Measurements from ENCODE around the gene ZFP82.

ZFP82 gene

DNA sequence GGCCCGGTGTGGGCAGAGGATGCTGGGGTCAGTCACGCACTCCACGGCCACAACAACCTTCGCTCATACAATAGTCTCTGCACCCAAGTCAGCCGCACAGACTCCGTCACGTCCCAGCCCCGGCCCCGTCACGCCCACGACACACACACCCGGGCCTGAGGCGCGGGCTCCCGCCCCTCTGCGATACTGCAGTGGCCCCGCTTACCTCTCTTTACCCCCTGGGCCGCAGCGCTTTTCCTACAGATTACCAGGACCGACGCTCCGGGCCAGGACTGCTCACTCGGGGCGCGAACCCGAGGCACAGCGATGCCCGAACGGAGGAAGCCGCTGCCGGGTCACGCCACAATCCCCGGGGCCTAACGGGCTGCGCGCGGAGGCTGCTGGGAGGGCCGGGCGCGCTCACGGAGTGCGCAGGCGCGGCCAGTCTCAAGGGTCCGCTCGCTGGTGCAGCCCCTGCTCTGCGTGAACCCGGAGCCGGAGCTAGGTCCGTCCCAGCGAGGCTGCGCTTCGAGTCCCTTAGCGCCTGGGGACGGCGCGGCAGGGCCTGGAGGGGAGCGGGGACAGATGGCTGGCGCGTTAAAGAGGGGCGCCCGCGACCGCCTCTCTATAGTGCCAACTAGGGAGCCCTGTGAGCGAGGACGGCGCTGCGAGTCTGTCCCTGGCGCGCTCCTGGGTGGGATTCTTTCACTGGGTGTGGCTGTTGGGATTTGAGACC, at the start of gene ZFP82:
Gene ZFP82, minus strand, starts transcription at position 358 of the 715 bp plus-strand sequence. CDS start 8,855 bp downstream, outside the sequence.
- DNase-seq: peak; percentile 45

DNA sequence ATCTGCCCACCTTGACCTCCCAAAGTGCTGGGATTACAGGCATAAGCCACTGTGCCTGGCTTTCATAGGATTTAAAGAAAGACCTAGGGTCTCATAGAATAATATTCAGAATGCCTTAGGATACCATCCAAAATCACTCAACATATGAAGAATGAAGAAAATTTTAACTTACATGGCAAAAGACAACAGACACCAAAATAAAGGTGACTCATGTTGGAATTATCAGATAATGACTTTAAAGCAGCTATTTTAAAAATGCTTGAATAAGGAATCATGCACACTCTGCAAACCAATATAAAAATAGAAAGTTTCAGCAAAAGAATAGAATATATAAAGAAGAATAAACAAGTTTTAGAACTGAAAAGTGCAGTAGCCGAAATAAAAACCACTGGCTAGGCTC, 41.6 kb upstream of the ZFP82 start:
- no peak for DNase-seq

DNA sequence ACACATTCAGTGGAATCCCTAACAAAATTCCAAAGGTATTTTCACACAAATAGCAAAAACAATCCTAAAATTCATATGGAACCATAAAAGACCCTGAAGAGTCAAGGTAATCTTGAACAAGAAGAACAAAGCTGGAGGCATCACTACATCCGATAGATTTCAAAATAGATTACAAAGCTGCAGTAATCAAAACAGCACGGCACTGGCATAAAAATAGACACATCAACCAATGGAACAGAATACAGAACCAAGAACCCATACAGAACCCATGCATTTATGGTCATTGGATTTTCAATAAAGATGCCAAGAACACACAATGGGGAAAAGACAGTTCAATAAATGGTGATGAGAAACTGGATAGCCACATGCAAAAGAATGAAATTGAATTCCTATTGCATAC, 38.4 kb upstream of the ZFP82 start:
- DNase-seq: no peak

DNA sequence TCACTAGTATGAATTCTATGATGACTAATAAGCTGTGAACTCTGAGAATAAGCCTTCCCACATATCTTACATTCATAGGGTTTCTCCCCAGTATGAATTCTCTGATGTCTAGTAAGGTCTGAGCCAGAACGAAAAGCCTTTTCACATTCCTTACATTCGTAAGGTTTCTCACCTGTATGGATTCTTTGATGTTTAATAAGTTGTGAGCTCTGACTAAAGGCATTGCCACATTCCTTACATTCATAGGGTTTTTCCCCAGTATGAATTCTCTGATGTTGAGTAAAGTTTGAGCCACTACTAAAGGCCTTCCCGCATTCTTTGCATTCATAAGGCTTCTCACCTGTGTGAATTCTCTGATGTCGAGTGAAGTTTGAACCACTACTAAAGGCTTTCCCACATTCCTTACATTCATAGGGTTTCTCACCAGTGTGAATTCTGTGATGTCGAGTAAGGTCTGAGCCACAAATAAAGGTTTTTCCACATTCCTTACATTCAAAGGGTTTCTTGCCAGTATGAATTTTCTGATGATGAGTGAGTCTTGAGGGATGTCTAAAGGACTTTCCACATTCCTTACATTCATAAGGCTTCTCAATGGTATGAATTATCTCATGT, 30.7 kb upstream of the ZFP82 start:
- no peak for DNase-seq

DNA sequence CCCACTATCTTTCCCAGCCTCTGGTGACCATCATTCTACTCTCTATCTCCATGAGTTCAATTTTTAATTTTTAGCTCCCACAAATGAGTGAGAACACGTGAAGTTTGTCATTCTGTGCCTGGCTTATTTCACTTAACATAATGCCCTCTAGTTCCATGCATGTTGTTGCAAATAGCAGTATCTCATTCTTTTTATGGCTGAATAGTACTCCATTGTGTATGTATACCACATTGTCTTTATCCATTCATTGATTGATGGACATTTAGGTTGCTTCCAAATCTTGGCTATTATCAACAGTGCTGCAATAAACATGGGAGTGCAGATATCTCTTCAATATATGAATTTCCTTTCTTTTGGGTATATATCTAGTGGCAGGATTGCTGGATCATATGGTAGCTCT, 22.9 kb upstream of the ZFP82 start:
- DNase-seq: no peak

DNA sequence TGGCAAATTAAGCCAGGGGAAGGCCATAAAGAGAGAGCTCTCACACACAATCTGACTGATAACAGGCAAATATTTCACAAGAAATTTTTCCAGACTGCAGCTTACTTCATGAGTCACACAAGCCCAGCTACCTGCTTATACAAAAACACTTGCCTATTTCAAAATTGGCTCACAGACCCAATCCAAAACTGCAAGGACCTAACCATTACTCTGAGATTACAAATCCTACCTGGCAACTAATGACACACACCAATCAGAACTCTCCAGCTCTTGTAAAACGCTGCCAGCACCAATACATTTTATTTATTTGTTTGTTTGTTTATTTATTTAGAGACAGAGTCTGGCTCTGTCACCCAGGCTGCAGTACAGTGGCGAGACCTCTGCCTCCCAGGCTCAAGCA, 18.1 kb upstream of the ZFP82 start:
- DNase-seq: no peak

DNA sequence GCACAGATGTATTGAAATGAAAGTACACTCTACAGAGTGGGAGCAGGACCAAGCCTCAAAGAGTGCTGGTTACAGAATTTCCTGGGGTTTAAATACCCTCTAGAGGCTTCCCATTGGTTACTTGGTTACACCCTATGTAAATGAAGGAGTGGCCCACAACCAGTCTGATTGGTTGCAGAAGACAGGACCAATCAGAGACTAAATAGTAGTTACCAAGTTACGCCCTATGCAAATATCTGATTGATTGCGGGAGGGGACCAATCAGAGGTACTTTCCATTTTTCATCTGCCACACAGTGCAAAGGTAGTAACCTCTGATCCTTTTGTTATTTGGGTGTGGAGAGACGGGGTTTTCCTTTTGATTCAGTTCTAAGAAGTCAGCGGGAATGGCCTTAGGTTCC, 5.5 kb upstream of the ZFP82 start:
- no peak for DNase-seq

DNA sequence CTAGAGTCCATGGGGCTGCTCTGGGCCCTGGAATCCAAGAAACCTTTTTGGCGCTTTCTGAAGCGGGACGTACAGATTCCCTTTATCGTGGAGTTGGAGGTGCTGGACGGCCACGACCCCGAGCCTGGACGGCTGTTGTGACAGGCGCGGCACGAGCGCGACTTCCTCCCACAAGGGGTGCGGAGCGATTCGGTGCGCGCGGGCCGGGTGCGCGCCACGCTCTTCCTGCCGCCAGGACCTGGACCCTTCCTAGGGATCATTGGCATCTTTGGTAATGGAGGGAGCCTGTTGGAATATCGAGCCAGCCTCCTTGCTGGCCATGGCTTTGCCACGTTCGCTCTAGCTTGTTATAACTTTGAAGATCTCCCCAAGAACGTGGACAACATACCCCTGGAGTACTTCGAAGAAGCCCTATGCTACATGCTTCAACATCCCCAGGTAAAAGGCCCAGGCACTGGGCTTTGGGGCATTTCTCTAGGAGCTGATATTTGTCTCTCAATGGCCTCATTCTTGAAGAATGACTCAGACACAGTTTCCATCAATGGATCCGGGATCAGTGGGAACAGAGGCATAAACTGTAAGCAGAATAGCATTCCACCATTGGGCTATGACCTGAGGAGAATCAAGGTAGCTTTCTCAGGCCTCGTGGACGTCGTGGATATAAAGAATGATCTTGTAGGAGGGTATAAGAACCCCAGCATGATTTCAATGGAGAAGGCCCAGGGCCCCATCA, 3.5 kb upstream of the ZFP82 start:
- DNase-seq: no peak

DNA sequence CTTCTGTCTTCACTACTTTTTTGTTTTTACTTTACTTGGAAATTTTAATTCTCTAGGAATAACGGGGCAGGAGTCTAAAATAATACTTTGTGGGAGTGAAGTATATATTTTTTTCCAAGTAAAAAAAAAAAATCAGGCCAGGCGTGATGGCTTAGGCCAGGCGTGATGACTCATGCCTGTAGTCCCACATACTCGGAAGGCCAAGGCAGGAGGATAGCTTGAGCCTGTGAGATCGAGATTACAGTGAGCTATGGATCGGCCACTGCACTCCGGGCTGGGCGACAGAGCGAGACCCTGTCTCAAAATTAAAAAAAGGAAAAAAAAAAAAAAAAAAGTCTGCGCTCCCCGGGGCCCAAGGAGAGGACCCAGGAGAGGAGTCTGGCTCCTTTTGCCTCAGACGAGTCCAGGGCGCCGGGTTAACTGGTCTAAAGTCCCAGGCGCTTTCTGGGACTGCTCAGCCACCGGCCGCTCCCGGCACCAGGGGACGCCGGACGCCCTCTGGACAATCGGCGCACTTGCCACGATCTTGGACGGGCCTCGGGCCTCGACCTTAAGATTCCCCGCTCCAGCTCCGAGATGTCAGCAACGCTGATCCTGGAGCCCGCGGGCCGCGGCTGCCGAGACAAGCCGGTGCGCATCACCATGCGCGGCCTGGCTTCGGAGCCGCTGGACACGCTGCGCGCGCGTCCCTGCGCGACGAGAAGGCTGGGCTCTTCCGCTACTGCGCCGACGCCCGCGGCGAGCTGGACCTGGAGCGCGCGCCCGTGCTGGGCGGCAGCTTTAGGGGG, 2.7 kb upstream of the ZFP82 start:
- no peak for DNase-seq

DNA sequence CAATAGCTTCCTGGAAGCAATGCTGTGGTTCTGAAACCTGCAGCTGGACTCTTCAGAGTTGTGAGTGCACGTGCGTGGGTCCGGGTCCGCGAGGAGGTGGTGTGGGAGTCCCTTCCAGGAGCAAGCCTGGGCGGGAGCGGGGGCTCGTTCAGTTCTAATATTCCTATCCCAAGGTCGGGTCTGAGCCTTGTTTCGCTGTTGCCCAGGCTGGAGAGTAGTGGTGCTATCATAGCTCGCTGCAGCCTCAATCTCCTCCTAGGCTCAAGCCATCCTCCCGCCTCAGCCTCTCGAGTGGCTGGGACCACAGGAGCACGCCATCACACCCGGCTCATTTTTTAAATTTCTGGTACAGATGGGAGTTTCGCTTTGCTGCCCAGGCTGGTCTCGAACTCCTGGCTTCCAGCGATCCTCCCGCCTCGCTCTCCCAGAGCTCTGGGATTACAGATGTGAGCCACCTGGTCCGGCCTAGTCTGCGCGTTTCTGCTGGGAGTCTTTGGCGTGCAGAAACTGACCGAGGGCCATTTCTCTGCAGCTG, 625 bp downstream of the ZFP82 start:
- DNase-seq: no peak

DNA sequence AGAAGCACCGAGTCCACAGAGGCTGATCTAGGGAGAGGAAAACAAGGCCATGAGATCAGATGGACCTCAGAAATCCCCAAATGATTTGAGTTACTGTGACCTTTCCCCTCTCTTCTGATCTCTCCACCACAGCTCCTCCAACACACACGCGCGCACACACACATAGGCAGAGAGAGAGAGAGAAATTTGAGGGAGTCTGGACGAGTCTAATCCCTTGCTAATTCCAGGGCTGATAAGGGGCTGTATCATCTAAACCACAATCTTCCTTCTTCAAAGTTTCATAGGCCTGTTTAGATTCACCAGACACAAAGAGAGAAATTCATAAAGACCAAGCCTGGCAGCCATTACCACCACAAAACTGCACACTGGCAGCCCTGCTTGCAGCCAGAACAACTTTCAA, 8.6 kb downstream of the ZFP82 start:
- no peak for DNase-seq

DNA sequence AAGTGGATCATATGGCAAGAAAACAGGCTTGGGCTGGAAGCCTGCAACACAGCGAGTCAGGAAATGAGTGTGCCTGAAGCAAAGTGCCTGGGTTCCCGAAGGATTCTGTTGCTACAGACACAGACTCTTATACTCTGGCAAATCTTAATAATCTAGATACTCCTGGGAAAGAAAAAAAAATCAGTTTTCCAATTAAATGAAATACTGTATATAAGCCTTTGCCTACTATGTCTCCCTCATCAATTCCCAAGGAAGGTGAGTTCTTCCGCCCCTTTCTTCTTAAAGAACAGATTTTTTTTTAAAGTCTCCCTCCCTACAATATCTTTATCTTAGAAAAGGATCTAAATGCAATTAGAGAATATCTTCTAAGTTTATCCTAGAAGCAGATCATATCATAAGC, 10.3 kb downstream of the ZFP82 start:
- no peak for DNase-seq

DNA sequence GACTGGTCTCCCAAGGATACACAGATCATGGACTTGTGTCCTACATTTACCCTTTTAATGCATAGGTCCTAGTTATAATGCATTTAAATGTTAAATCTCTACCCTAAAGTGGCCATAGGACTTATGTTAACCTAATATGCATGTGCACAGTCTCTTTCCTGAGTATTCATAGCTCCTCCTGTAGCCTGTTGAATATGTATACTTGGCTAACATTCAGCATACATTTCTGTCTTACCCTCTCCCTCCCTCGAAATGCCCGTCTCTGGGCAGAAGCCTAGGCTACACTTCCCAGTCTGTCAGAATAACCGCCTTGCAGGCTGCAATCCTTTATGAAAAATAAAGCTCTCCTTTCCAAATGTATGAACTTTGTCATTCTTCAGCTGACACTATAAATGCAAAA, 13.9 kb downstream of the ZFP82 start:
- DNase-seq: no peak

DNA sequence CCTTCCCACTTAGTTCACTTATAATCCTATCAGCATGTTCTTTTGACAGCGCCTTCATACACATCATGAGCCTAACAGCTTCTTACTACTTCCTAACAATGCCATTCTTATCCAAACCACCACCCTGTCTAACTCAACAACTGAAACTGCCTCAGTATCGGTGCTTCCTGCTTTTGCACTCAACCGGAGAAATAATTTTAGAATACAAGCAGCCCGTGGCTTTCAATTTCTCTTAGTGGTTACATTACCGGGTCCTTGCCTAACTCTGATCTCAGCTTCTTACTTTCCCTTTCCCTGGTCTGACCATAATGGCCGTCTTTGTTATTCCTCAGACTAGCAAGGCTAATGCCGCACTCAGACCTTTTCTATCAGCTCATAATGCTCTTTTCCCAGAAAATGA, 17.0 kb downstream of the ZFP82 start:
- DNase-seq: peak; percentile 9

DNA sequence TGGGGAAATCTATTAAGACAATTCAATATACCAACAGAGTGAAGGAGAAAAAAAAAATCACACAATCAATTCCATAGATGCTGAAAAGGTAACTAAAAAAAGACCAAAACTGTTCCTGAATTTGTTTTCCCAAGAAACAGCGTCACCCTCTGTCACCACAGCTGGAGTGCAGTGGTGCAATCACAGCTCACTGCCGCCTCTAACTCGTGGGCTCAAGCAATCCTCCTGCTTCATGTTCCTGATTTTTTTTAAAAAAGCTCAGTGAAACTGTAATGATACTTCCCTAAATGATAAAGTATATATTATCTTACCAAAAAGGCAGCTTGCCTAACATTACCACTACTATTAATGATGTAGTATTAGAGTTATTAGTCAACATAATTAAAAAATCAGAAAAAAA, 19.9 kb downstream of the ZFP82 start:
- no peak for DNase-seq

DNA sequence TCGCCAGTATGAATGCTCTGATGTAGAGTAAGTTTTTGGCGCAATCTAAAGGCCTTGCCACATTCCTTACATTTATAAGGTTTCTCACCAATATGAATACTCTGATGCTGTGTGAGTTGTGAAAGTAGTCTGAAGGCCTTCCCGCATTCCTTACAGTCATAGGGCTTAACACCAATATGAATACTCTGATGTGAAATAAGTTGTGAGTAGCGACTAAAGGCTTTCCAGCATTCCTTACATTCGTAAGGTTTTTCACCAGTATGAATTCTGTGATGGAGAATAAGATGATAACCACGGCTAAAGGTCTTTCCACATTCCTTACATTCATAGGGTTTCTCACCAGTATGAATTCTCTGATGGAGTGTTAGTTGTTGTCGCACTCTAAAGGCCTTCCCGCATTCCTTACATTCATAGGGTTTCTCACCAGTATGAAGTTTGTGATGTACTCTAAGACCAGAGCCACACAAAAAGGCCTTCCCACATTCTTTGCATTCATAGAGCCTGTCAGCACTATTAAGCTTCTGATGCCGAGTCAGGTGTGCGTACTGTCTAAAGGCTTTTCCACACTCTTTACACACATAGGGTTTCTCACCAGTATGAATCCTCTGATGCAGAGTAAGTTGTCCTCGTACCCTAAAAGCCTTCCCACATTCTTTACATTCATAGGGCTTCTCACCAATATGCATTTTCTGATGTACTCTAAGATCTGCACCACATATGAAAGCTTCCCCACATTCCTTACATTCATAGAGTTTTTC, 25.3 kb downstream of the ZFP82 start:
- no peak for DNase-seq

DNA sequence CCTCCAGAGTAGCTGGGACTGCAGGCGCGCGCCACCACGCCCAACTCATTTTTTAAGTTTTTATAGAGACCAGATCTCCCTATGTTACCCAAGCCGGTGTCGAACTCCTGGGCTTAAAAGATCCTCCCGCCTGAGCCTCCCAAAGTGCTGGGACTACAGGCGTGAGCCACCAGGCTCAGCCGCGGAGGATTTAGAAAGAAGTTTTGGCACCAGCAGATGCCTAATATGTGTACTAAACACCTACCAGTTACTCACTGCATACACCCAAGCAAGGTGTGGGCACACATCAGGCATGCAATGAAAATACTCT, 39.0 kb downstream of the ZFP82 start:
- DNase-seq: no peak

DNA sequence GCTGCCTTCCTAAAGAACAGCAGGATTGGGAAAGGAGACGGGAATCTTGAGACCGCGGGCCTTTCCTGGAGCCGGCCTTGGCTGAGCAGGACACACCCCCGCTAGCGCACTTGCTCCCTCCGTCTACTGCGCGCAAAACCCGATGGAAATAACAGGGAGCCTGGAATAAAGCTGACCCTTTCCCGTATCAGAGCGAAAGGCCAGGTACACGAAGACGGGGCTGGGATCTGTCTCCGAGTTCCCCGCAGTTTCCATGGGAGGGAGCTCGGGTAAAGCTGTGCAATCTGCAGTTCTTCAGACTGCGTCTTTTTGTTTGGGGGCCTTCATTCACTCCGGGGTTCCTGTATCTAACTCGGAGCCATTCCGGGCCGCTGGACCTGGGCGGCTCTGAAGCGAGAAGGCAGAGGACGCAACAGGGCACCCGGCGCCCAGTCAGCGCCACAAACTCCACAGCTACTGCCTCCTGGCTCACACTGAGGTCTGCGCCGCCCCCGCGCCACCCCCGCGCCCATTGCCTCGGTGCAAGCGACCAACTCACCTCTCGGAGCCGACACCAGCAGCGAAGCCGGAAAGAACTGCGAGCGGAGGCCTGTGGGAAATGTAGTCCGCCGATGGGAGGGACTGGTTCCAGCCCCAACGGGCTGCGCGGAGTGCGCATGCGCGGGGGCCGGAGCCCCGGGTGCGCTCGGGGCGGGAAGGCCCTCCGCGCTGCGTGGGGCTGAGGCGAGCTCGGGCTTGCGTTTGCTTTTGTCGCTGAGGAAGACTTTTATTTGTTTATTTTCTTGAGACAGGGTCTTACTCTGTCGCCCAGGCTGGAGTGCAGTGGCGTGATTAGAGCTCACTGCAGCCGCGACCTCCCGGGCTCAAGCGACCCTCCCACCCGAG, 39.6 kb downstream of the ZFP82 start, which contains the start of gene ZFP14:
Gene ZFP14, minus strand, starts transcription at position 577 of the 885 bp plus-strand sequence. CDS start 11,309 bp downstream, outside the sequence.
- peak; percentile 84 for DNase-seq

DNA sequence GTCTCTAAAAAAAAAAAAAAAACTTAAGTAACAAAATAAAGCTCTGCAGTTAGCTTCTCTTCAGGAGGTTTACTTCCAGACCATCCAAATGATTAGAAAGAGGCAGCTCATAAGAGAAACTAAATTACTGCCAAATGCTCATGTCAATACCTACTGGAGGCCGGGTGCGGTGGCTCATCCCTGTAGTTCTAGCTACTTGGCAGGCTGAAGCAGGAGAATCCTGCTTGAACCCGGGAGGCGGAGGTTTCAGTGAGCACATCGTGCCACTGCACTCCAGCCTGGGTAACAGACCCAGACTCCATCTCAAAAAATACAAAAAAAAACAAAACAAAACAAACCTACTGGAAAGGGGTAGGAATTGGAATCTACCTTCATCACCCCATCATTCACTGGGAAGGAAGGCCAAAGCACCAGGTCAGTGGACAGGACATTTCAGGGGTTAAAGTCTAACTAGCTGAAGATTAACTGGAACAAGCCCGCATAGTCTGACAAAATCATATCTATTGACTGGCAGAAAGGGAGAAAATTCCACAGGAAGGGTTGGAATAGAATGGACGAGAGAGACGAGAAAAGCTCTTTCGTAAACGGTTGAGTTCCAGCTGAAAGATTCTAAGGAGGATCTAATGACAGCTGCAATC, 40.8 kb downstream of the ZFP82 start:
- DNase-seq: no peak

DNA sequence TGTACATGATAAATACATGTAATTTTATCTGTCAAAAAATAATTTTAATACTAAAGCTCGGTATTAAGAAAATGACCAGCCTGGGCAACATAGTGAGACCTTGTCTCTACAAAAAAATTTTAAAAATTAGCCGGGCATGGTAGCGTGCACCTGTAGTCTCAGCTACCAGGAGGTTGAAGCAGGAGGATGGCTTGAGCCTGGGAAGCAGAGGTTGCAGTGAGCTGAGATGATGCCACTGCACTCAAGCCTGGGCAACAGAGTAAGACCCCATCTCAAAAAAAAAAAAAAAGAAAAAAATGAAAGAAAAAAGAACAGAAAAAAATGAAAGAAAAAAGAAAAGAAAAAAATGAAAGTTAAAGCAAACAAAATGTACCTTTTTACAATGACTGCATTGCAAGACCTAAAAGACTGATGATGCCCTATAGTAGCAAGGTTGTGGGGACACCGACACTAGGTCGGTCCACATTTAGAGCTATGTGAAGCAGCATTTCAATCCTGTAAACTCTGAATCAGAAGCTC, 44.7 kb downstream of the ZFP82 start:
- no peak for DNase-seq

DNA sequence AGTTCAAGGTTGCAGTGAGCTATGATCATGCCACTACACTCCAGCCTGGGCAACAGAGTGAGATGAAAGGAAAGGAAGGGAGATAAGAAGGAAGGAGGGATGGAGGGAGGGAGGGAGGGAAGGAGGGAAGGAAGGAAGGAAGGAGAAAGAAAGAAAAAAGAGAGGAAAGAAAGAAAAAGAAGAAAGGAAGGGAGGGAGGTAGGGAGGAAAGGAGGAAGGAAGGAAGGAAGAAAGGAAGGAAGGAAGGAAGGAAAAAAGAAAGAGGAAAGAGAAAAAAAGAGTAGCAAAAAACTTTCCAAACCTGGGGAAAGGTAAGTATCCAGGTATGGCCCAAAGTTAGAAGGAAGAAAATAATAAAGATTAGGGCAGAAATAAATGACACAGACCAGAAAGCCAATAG, 46.6 kb downstream of the ZFP82 start:
- no peak for DNase-seq

Data from GDM1 (cell line).